HG03378 (cell line): Measurements from ENCODE around the gene CDC27.
"Not testable (repeated sequence)": the region's sequence is repeated elsewhere in the genome, so short reads cannot be mapped to it uniquely, and the experiment has no call there.

Experiments
- ATAC-seq: cut with Tn5 transposase; IDR thresholded peaks from one replicate; pipeline ENCODE4 v1.9.1; 2021; ENCODE audit warnings: mild to moderate bottlenecking, moderate library complexity; ENCODE audit not compliant: unreplicated experiment

Gene CDC27

DNA sequence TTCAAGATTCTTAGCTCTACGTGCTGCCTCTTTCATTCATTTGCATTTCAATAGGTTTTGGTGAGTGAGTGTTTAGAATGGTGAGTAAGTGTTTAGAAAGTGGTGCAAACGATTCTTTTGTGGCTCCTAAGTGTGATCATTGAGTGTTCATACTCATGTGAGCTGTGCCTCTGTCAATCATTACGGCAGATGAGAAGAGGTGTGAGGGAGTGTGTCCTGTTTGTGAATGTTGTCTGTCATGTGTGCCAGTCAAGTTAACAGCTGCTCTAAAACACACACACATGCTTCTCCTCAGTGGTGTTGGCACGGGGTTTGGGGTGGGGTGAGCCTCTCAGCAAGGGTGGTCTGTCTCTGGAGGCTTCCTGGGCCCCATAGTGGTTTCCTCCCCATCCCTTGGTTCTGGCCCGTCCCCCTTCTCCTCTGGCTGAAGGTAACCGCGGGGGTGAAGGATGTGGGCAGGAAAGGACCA, 31.5 kb upstream of the CDC27 start:
- ATAC-seq = no peak

GRCh38 chr17:47219621-47220475, 30.8 kb upstream of the CDC27 start:
- no peak for ATAC-seq

- ATAC-seq = no peak
Observed at GRCh38 chr17:47218896-47219430, 29.9 kb upstream of the CDC27 start.

- ATAC-seq = not testable (repeated sequence)
Observed at GRCh38 chr17:47217279-47217678, 28.2 kb upstream of the CDC27 start.

DNA sequence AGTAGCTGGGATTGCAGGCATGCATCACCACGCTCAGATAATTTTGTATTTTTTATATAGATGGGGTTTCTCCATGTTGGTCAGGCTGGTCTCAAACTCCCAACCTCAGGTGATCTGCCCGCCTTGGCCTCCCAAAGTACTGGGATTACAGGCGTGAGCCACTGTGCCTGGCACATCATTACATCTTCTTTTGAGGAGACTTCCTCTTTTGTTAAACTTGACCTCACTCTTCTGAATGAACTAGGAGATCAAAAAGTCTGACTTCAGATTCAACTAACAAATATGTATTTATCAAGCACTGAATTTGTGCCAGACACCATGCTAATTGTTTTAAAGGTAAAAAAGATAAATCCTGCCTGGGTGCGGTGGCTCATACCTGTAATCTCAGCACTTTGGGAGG, 27.7 kb upstream of the CDC27 start:
- ATAC-seq = not testable (repeated sequence)

DNA sequence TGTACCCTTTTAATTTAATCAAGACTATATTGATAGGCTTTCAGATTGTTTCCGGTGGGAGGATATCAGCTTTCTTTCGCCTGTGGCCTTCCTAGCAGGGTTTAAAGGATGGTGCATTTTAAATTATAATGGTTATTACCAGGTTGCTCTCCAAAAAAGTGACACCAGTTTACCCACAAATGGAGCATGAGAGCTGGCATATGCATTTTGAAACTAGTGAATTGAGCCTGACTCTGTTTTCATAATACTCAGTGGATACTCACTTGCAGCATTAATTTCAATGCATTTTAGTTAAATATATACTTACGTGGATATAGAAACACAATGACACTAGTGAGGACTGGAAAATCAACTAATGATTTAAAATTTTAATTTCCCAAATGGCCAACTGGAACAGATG, 25.8 kb upstream of the CDC27 start:
- no peak for ATAC-seq

GRCh38 chr17:47213540-47213939, 24.4 kb upstream of the CDC27 start:
- no peak for ATAC-seq

- no peak for ATAC-seq
Observed at GRCh38 chr17:47212458-47212857, 23.4 kb upstream of the CDC27 start.

GRCh38 chr17:47210779-47211178, 21.7 kb upstream of the CDC27 start:
- ATAC-seq = no peak

- ATAC-seq = no peak
Observed at GRCh38 chr17:47210105-47210504, 21.0 kb upstream of the CDC27 start.

DNA sequence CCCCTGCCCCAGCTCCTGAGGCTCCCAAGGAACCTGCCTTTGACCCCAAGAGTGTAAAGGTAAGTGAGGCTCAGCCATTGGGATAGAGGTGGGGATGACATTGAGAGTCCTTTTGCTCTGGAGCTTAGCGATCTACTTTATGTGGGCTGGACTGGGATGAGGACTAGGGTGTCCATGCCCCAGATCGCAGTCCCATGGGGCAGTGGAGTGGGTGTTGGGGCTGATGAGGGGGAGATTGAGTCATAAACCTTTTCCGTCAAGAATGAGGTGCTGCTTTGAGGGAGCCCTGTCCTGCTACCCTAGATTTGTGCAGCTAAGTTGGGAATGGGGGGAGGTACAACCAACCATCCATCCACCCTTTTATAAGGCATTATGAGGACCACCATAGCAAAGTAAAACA, 20.4 kb upstream of the CDC27 start:
- no peak for ATAC-seq

DNA sequence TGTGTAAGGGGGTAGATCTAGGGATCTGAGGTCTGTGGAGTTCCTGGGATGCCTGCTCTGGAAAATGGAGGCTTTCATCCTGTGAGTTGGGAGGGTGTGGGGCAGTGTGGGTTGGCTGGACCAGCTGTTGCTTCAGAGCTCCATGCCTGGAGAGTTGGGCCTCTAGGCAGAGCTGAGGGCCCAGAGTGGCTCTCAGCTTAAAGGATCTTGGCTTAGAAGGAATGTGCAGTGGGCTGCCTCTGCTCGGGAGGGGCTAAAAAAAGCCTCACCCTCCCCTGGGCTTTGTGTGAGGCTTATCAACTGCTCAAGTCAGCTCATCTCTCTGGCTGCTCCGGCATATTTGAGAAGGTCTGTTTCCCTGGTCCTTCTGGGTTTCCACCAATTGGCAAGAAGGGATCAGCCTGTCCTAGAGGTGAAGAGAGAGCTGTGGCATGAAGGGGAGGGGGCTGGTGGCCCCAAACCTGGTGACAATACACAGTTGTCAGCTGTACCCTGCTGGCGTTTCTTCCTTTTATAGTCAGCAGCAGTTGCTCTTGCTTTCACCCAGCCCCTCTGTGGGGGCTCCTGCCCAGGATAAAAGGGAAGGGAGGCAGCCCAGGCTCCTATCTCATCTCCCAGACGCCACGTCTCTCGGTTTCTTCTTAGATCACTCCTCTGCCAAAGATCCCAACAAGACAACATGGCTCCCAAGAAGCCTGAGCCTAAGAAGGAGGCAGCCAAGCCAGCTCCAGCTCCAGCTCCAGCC, 19.8 kb upstream of the CDC27 start, which contains the start of gene MYL4:
Gene MYL4, plus strand, starts transcription at position 605 of the 745 bp plus-strand sequence. Its CDS starts 75 bp downstream, at position 680.
- ATAC-seq = no peak

- no peak for ATAC-seq
Observed at GRCh38 chr17:47207143-47208067, 18.3 kb upstream of the CDC27 start.

GRCh38 chr17:47205419-47205963, 16.4 kb upstream of the CDC27 start:
- peak; percentile 31 for ATAC-seq

DNA sequence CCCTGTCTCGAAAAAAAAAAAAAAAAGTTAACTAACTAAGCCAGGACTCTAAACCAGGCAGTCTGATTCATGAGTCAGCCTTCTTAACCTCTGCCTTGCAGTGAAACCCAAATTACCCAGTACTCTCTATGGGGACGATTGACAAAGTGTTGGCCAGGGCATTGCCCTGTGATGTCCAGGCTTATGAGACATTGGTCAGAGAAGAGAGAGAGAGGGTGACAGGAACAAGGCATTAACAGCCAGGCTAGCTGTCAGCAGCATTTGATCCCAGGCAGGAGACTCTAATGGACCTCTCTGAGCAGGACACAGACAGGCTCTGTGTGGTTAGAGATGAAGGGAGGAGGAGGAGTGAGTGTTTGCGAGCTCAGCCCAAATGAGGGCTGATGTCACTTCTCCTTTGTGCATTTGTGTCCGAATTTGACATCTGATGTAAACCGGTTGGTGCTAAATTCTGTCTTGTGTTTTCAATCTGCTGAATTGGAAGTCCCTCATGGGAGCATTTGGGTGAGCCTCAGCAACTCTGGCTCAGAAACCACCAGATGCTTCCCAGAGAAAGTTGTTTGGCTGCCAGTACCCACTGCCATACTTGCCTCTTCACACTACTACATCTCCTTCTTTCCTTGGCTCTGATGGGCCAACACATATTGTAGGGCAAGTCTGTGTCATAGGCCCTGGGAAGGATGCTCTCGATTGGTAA, 15.8 kb upstream of the CDC27 start:
- peak; percentile 41 for ATAC-seq

DNA sequence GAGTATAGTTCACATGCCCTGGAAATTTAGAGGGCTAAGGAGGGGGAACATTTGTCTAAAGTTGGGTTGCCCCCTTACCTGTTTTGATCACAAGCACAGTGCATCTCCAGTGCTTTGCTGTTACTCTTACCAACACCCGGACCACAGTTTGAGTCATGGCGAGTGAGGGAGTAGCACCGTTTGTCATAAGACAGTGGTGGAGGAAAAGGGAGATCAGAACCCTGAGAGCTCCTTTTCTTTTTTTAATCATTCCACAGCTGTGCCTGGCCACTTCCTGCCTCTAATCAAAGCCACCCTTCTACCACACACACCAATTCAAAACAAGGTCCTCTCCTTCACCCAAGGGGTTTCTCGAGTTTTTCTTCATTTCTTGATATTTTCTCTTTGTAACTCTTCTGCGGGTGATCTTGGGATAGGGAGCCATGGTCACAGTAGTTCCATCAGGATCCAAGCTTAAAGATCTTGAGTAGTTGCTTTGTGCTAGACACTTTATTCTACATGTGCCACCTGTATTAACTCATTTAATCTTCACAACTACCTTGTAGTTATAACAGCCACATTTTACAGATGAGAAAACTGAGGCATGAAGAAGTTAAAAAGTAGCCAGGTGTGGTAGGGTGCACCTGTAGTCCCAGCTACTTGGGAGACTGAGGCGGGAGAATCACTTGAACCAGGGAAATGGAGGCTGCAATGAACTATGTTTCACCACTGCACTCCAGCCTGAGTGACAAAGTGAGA, 15.1 kb upstream of the CDC27 start:
- no peak for ATAC-seq

DNA sequence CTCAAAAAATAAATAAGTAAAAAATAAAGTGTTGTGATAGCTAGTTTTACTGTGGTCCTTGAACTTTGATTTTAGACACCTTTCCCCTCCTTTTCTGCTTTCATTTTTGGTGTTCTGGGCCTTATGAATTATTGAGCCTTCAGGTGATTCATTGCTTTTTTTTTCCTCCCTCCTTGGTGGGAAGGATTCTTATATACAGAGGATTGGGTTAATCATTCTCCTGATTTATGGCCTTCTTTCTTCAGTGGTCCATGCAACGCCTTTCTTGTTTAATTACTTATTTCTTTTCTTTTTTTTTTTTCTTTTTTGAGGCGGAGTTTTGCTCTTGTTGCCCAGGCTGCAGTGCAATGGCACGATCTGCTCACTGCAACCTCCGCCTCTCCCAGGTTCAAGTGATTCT, 12.1 kb upstream of the CDC27 start:
- no peak for ATAC-seq

DNA sequence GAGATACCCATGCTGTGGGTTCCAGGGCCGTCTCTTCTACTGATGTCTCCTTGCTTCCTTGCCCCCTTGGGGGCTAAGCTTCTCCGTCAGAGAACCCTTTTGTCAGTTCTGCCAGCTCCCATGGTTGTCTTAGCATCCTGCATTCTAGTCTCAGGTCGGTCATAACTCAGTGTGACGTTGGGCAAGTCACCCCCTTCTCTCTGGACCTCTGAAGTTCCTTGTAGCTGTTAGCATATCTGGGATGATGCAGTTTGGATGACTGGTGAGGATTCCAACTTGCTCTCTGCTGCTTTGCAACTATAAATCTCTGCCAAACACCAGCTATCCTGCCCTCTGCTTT, 11.2 kb upstream of the CDC27 start:
- no peak for ATAC-seq
